ENCODE data around the gene PPFIA2.

Gene PPFIA2

DNA sequence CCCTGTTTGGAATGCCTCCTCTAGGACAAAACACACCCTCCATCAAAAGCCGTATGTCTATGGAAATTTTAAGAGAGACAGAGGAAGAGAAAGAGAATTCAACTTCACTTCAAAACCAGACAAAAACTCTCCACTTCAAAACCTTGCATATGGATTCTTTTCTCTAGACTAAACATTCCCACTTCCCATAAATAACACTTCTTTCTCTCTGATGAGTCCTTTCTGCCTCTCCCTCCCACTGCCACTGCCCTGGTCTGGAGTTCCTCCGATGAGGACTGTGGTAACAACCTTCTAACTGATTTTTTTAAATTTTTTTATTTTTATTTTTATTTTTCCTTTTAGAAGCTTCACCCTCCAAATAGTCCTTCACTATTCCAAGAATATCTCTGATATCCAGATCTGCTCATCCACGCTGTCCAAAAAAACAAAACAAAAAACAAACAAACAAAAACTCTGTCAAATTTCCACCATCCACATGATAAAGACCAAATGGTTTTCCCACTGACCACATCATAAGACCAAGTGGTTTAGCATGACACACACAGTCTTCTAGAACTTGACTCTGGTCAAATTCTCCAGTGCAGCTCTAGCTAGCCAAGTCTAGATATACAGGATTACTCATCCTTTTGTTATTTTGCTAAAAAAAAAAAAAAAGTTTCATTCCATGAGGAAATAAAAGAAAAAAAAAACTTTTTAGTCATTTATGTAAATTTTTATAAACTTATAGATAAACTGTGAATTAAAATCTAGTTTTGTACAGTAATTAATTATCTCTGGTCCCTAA is 256.0 kb downstream of the PPFIA2 start:
- Histone ChIP-seq H3K4me1 (no peaks in the 10 kb centered on the region), H3K36me3 (no peaks in the 10 kb centered on the region), H3K9me3 (no peaks in the 10 kb centered on the region; the same call in 1 of the 2 replicates), H3K27me3 (no peaks in the 10 kb centered on the region), H3K4me3 (ENCODE audit: low read depth, low read length) (no peak overlapping the region)
- DNase-seq: no peak
- no peak for TF ChIP-seq CTCF (IDR thresholded peaks at IDR 0.05; ENCODE audit: low read depth, low read length)

DNA sequence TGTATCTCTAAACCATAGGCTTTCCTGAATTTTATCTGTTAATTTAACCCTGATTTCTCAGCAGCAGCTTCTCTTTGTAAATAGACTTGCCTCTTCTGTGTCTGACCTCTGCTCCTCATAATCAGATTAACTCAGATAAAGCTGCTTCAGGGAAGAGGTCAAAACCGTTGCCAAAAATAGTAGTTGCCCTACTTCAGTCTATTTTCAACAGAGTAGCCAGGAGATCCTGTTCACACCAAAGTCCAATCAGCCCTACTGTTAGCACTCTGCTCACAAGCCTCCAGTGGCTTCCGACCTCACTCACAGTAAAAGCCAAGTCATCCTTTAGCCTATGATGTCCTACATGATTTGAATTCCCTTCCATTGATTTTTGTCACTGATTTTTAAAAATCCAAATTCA is 258.4 kb downstream of the PPFIA2 start:
- H3K36me3 ChIP-seq: no peaks in the 10 kb centered on the region
- no peak for DNase-seq
- no peaks in the 10 kb centered on the region for H3K27me3 ChIP-seq
- no peaks in the 10 kb centered on the region; the same call in 1 of the 2 replicates for H3K9me3 ChIP-seq
- H3K4me3 ChIP-seq (ENCODE audit: low read depth, low read length): no peak overlapping the region
- no peaks in the 10 kb centered on the region for H3K4me1 ChIP-seq
- TF ChIP-seq CTCF (IDR thresholded peaks at IDR 0.05; ENCODE audit: low read depth, low read length): no peak

DNA sequence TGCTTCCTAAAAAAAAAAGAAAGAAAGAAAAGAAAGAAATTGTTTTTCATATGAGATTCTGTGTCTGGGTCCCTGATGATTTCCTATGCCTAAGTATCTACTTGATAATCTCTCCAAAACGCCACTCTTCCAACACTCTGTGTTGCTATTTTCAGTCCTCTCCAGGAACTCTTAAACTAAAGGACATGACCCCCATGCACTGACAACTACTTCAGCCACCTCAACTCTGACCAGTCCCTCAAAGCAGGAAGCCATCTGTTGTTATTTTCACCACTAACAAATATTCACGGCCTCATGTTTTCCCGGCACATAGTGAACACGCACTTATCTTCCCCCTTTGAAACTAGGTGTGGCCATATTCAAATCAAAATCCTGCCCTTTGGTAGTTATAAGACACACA is 259.3 kb downstream of the PPFIA2 start:
- no peaks in the 10 kb centered on the region; the same call in 1 of the 2 replicates for H3K9me3 ChIP-seq
- H3K36me3 ChIP-seq: no peaks in the 10 kb centered on the region
- no peak for DNase-seq

DNA sequence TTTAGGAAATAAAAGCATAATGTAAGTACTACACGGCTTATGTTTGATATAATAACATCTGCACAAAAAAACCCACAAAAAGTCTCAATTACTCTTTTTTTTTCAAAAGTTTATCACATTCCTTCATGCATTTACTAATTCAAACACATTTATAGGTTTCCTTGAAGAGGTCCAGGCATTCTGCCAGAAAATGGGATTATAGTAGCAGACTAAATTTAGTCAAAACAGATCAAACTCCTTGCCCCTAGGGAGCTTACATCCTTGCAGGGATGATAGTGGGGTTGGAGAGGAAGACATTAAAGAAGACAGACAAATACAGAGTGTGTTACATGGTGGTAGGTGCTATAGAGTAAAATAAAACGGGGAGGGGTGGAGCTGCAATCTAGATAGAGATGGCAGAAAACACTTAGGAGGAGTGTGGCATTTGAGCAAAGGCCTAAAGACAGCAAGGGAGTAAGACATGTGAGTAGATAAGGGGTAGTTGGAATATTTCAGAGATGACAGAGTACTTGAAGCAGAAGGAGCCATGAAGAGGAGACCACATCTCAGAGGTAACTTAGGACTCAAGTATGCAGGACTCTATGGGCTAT is 266.9 kb downstream of the PPFIA2 start:
- no peak for TF ChIP-seq CTCF (IDR thresholded peaks at IDR 0.05; ENCODE audit: low read depth, low read length)
- no peaks in the 10 kb centered on the region for H3K36me3 ChIP-seq

More for the DNA sequence above, 259.3 kb downstream of the PPFIA2 start:
- no peak for TF ChIP-seq CTCF (IDR thresholded peaks at IDR 0.05; ENCODE audit: low read depth, low read length)
- H3K4me3 ChIP-seq (ENCODE audit: low read depth, low read length): no peak overlapping the region
- H3K27me3 ChIP-seq: no peaks in the 10 kb centered on the region
- no peaks in the 10 kb centered on the region for H3K4me1 ChIP-seq

DNA sequence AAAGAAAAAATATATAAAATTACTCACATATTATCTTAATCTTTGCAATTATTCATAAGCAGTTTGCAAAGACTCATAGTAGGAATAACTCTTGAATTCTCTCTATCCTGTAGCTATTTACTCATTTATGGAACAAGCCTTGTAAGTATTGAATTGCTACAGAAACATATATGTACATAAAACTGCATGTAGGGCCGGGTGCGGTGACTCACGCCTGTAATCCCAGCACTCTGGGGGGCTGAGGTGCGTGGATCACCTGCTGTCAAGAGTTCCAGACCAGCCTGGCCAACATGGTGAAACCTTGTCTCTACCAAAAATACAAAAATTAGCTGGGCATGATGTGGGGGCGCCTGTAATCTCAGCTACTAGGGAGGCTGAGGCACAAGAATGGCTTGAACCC is 286.2 kb downstream of the PPFIA2 start:
- DNase-seq: no peak
- no peaks in the 10 kb centered on the region for H3K4me1 ChIP-seq
- no peaks in the 10 kb centered on the region for H3K36me3 ChIP-seq
- no peak overlapping the region for H3K4me3 ChIP-seq (ENCODE audit: low read depth, low read length)
- H3K27me3 ChIP-seq: no peaks in the 10 kb centered on the region
- no peaks in the 10 kb centered on the region for H3K9me3 ChIP-seq
- TF ChIP-seq CTCF (IDR thresholded peaks at IDR 0.05; ENCODE audit: low read depth, low read length): no peak

More for the DNA sequence above, 266.9 kb downstream of the PPFIA2 start:
- Histone ChIP-seq H3K4me3 (ENCODE audit: low read depth, low read length) (no peak overlapping the region), H3K27me3 (no peaks in the 10 kb centered on the region), H3K4me1 (no peaks in the 10 kb centered on the region), H3K9me3 (no peaks in the 10 kb centered on the region)
- DNase-seq: no peak

GRCh38 chr12:81470923-81471322 is 288.2 kb downstream of the PPFIA2 start:
- no peak overlapping the region for H3K4me3 ChIP-seq (ENCODE audit: low read depth, low read length)
- no peak for TF ChIP-seq CTCF (IDR thresholded peaks at IDR 0.05; ENCODE audit: low read depth, low read length)

More at GRCh38 chr12:81470923-81471322, 288.2 kb downstream of the PPFIA2 start:
- no peaks in the 10 kb centered on the region for H3K4me1 ChIP-seq
- no peaks in the 10 kb centered on the region for H3K9me3 ChIP-seq
- H3K27me3 ChIP-seq: no peaks in the 10 kb centered on the region
- no peaks in the 10 kb centered on the region for H3K36me3 ChIP-seq
- DNase-seq: no peak
